MM.1S (cell line): Measurements from ENCODE around the gene ATP2A3.

ENCODE experiments used
- DNase-seq: peaks from one replicate; pipeline ENCODE4 v3.0.0-alpha.2; 2015
- H2AFZ ChIP-seq: fragments of 300-600 bp; sonication (generic); 2 replicates; pipeline ENCODE4 v1.6.0; 2016; ENCODE audit warnings: antibody characterized with exemption, low read length
- H3F3A ChIP-seq: fragments of 300-600 bp; sonication (generic); 2 replicates; pipeline ENCODE4 v1.6.1; 2016; ENCODE audit warnings: mild to moderate bottlenecking, antibody characterized with exemption, low read length, moderate library complexity, mixed read lengths; ENCODE audit not compliant: insufficient read depth
- H3K27ac ChIP-seq: fragments of 300-600 bp; sonication (generic); 2 replicates; pipeline ENCODE4 v1.5.1; 2016; ENCODE audit warnings: mild to moderate bottlenecking, low read length
- H3K27me3 ChIP-seq: fragments of 300-600 bp; sonication (generic); replicated peaks from 2 replicates; pipeline ENCODE4 v1.6.0; 2016; ENCODE audit warnings: low read length; ENCODE audit not compliant: insufficient read depth
- H3K36me3 ChIP-seq: fragments of 300-600 bp; sonication (generic); replicated peaks from 2 replicates; pipeline ENCODE4 v1.6.1; 2016; ENCODE audit warnings: mild to moderate bottlenecking, low read length, mixed read lengths; ENCODE audit not compliant: insufficient read depth
- H3K4me1 ChIP-seq: fragments of 300-600 bp; sonication (generic); 2 replicates; pipeline ENCODE4 v1.6.1; 2016; ENCODE audit warnings: low read length, mixed read lengths
- H3K4me2 ChIP-seq: fragments of 300-600 bp; sonication (generic); 2 replicates; pipeline ENCODE4 v1.6.0; 2016; ENCODE audit warnings: low read depth, low read length
- H3K4me3 ChIP-seq: fragments of 300-600 bp; sonication (generic); 2 replicates; pipeline ENCODE4 v1.5.1; 2016; ENCODE audit warnings: low read length, mixed read lengths
- H3K79me2 ChIP-seq: fragments of 300-600 bp; sonication (generic); 2 replicates; pipeline ENCODE4 v1.6.1; 2016; ENCODE audit warnings: mixed run types, low read length, mixed read lengths
- H3K9ac ChIP-seq: fragments of 300-600 bp; sonication (generic); 2 replicates; pipeline ENCODE4 v1.6.1; 2016; ENCODE audit warnings: low read length, mixed read lengths
- H3K9me2 ChIP-seq: fragments of 300-600 bp; sonication (generic); replicated peaks from 2 replicates; pipeline ENCODE4 v1.6.1; 2016; ENCODE audit warnings: mild to moderate bottlenecking, low read length, mixed read lengths; ENCODE audit not compliant: insufficient read depth
- H3K9me3 ChIP-seq: fragments of 300-600 bp; sonication (generic); replicated peaks from 2 replicates; pipeline ENCODE4 v1.6.1; 2016; ENCODE audit warnings: mild to moderate bottlenecking, low read length, mixed read lengths; ENCODE audit not compliant: insufficient read depth
- H4K20me1 ChIP-seq: fragments of 300-600 bp; sonication (generic); 2 replicates; pipeline ENCODE4 v1.6.1; 2016; ENCODE audit warnings: mild to moderate bottlenecking, low read length, moderate library complexity, mixed read lengths; ENCODE audit not compliant: insufficient read depth
- CTCF ChIP-seq: fragments of 300-600 bp; sonication (generic); IDR thresholded peaks from 2 replicates; pipeline ENCODE4 v1.5.1; 2016; ENCODE audit warnings: antibody characterized with exemption, low read length, mixed read lengths
- EZH2 ChIP-seq: fragments of 300-600 bp; sonication (generic); optimal IDR thresholded peaks from 2 replicates; pipeline ENCODE3; 2017; ENCODE audit warnings: low read depth, mild to moderate bottlenecking, antibody characterized with exemption, low read length, mixed read lengths
- EZH2phosphoT487 ChIP-seq: fragments of 300-600 bp; sonication (generic); IDR thresholded peaks from 2 replicates; pipeline ENCODE4 v1.6.1; 2018; ENCODE audit warnings: antibody characterized with exemption, low read length

ATP2A3 gene

GRCh38 chr17:3893003-3893719, 71.1 kb downstream of the ATP2A3 start, which contains the start of gene CAMKK1:
Gene CAMKK1, minus strand, starts transcription at chr17:3893053. Its CDS starts 7,366 bp downstream, at chr17:3885687.
- Histone ChIP-seq H3K4me2 (peak within 1 kb of the TSS; percentile 97), H3K36me3 (no peaks in the 10 kb centered on the region), H3K79me2 (no peaks in the 10 kb centered on the region), H3K9me2 (no peaks in the 10 kb centered on the region), H3K27ac (peak within 1 kb of the TSS; percentile 41; the same call in 1 of the 2 replicates), H3F3A (no peaks in the 10 kb centered on the region), H2AFZ (peak within 1 kb of the TSS; percentile 91), H3K27me3 (no peaks in the 10 kb centered on the region; the same call in 1 of the 2 replicates), H3K4me3 (peak within 1 kb of the TSS; percentile 76), H3K9ac (peak within 1 kb of the TSS; percentile 75), H3K4me1 (peaks cover 7% of the 10 kb centered on the region), H3K9me3 (no peaks in the 10 kb centered on the region), H4K20me1 (no peaks in the 10 kb centered on the region)
- TF ChIP-seq CTCF (no peak), EZH2 (no peak), EZH2phosphoT487 (no peak)
- peak; percentile 94 for DNase-seq

- Histone ChIP-seq H4K20me1 (no peaks in the 10 kb centered on the region), H3K27ac (no peak overlapping the region), H3K36me3 (no peaks in the 10 kb centered on the region), H3K9me3 (no peaks in the 10 kb centered on the region), H3K79me2 (no peaks in the 10 kb centered on the region), H3K9ac (peak overlapping the region; percentile 54), H3K27me3 (no peaks in the 10 kb centered on the region; the same call in 1 of the 2 replicates), H3K4me1 (peaks cover 7% of the 10 kb centered on the region), H3F3A (no peaks in the 10 kb centered on the region), H3K4me3 (peak overlapping the region; percentile 76), H3K9me2 (no peaks in the 10 kb centered on the region), H3K4me2 (peak overlapping the region; percentile 97), H2AFZ (peak overlapping the region; percentile 87)
- DNase-seq = peak; percentile 23
- TF ChIP-seq EZH2phosphoT487 (no peak), CTCF (no peak), EZH2 (no peak)
Observed at GRCh38 chr17:3892095-3892998, 71.9 kb downstream of the ATP2A3 start.

- no peak for DNase-seq
- no peak overlapping the region for H3K9ac ChIP-seq
- no peaks in the 10 kb centered on the region for H4K20me1 ChIP-seq
- H3K9me2 ChIP-seq = no peaks in the 10 kb centered on the region
- no peak overlapping the region; the same call in 1 of the 2 replicates for H3K4me3 ChIP-seq
- TF ChIP-seq EZH2phosphoT487 (no peak), EZH2 (no peak), CTCF (no peak)
- no peaks in the 10 kb centered on the region for H3K9me3 ChIP-seq
- H3K4me1 ChIP-seq = peaks cover 7% of the 10 kb centered on the region
- no peaks in the 10 kb centered on the region for H3K36me3 ChIP-seq
- H3F3A ChIP-seq = no peaks in the 10 kb centered on the region
- no peaks in the 10 kb centered on the region for H3K79me2 ChIP-seq
- H3K27ac ChIP-seq = no peak overlapping the region
- H3K27me3 ChIP-seq = no peaks in the 10 kb centered on the region; the same call in 1 of the 2 replicates
- H3K4me2 ChIP-seq = peak overlapping the region; percentile 97; the same call in 1 of the 2 replicates
- H2AFZ ChIP-seq = no peak overlapping the region; the same call in 1 of the 2 replicates
Observed at GRCh38 chr17:3891626-3892094, 72.6 kb downstream of the ATP2A3 start.
